HCT116 (cell line): Measurements from ENCODE around the gene PRSS27. TPM values are rescaled to one million over a fixed set of nuclear protein-coding genes. Genes with fewer than 3 reads are reported as not detected.

Experiments
- ATAC-seq: fragments of 200-7000 bp; cut with Tn5 transposase; 2 replicates; pipeline ENCODE4 v1.9.1; 2020; ENCODE audit warnings: mild to moderate bottlenecking, moderate library complexity
- BruUV-seq: library from RNA; stranded (reverse); fragments of 400-500 nt; replicated peaks from 2 replicates; lab custom pipeline; 2021; lab: Mats Ljungman, UMichigan
- CTCF ChIA-PET: fragments of 300-600 bp; sonication (Branson Sonifier 250); formaldehyde crosslinking; loops from one replicate; lab custom pipeline; 2021; ENCODE audit warnings: antibody characterized with exemption; lab: Charles Lee
- POLR2A ChIA-PET: fragments of 300-600, 350-600 bp; sonication (Branson Sonifier 250); formaldehyde crosslinking; loops from one replicate; lab custom pipeline; 2021; ENCODE audit warnings: antibody characterized with exemption; lab: Charles Lee
- RAD21 ChIA-PET, 2 experiments: fragments of 300-600 bp; sonication (Branson Sonifier 250); formaldehyde crosslinking; loops; one replicate each; lab custom pipeline; 2023; ENCODE audit warnings: low total read pairs in 2 of 2; ENCODE audit not compliant: uncharacterized antibody in 2 of 2, unreplicated experiment in 2 of 2, low non-redundant PET in 1 of 2; lab: Charles Lee
- DNase-seq: peaks from one replicate; pipeline ENCODE4 v3.0.0-alpha.2; 2010; ENCODE audit warnings: low read depth, low spot score
- H2AFZ ChIP-seq: fragments of 200-600 bp; shearing (Covaris generic), sonication (generic); 2 replicates; pipeline ENCODE4 v1.6.1; 2017; ENCODE audit warnings: low read depth, mixed run types, mixed read lengths, antibody characterized with exemption, low read length; ENCODE audit not compliant: poor library complexity, severe bottlenecking
- H3K27ac ChIP-seq: 2 replicates; pipeline ENCODE4 v1.5.1; 2012; ENCODE audit warnings: low read depth, low read length
- H3K27me3 ChIP-seq: fragments of 200-600 bp; sonication (generic); 2 replicates; pipeline ENCODE4 v1.6.1; 2016; ENCODE audit warnings: mixed run types, low read length, mixed read lengths; ENCODE audit not compliant: insufficient read depth
- H3K36me3 ChIP-seq, 2 experiments: fragments of 200-500 bp in 1 of 2; fragments of 200-600 bp in 1 of 2; sonication (Bioruptor generic) in 1 of 2; sonication (generic) in 1 of 2; 2 replicates each; pipeline versions ENCODE4 v1.5.1 to v1.6.1; 2014 to 2016; ENCODE audit warnings: low read length in 2 of 2, inconsistent platforms in 1 of 2, mixed read lengths in 1 of 2, mixed run types in 1 of 2; ENCODE audit not compliant: insufficient read depth in 2 of 2, control insufficient read depth in 1 of 2
- H3K4me1 ChIP-seq, 2 experiments: fragments of 200-600 bp in 1 of 2; sonication (generic) in 1 of 2; 2 replicates each; pipeline versions ENCODE4 v1.5.1 to v1.6.1; 2012 to 2017; ENCODE audit warnings: low read length in 2 of 2, inconsistent platforms in 1 of 2, mild to moderate bottlenecking in 1 of 2, mixed read lengths in 1 of 2, mixed run types in 1 of 2, moderate library complexity in 1 of 2; ENCODE audit not compliant: insufficient read depth in 2 of 2, control insufficient read depth in 1 of 2
- H3K4me2 ChIP-seq: fragments of 200-600 bp; sonication (generic); 2 replicates; pipeline ENCODE4 v1.6.1; 2017; ENCODE audit warnings: mixed run types, low read length, mixed read lengths
- H3K4me3 ChIP-seq, 2 experiments: fragments of 200-600 bp in 1 of 2; sonication (generic) in 1 of 2; replicated peaks in 1 of 2; 2 replicates each; pipeline ENCODE4 v1.5.1; 2011 to 2016; ENCODE audit warnings: low read length in 2 of 2, control low read depth in 1 of 2, low read depth in 1 of 2, mild to moderate bottlenecking in 1 of 2, mixed read lengths in 1 of 2, mixed run types in 1 of 2
- H3K79me2 ChIP-seq: fragments of 200-600 bp; sonication (generic); 2 replicates; pipeline ENCODE4 v1.6.1; 2017; ENCODE audit warnings: mild to moderate bottlenecking, mixed run types, low read length, moderate library complexity, mixed read lengths; ENCODE audit not compliant: insufficient read depth
- H3K9ac ChIP-seq: fragments of 200-600 bp; sonication (generic); 2 replicates; pipeline ENCODE4 v1.6.1; 2016; ENCODE audit warnings: low read length, mixed read lengths
- H3K9me2 ChIP-seq: fragments of 200-600 bp; sonication (generic), shearing (Covaris generic); 2 replicates; pipeline ENCODE4 v1.6.1; 2017; ENCODE audit warnings: mixed run types, mild to moderate bottlenecking, moderate library complexity; ENCODE audit not compliant: insufficient read depth
- H3K9me3 ChIP-seq, 2 experiments: fragments of 200-500 bp in 1 of 2; fragments of 200-600 bp in 1 of 2; sonication (Bioruptor generic) in 1 of 2; sonication (generic) in 1 of 2; 2 replicates each; pipeline ENCODE4 v1.6.1; 2014 to 2017; ENCODE audit warnings: low read length in 2 of 2, mixed read lengths in 2 of 2, inconsistent platforms in 1 of 2, low read depth in 1 of 2, mild to moderate bottlenecking in 1 of 2, mixed run types in 1 of 2, moderate library complexity in 1 of 2; ENCODE audit not compliant: control insufficient read depth in 1 of 2, insufficient read depth in 1 of 2
- H4K20me1 ChIP-seq: fragments of 200-600 bp; sonication (generic), shearing (Covaris generic); 2 replicates; pipeline ENCODE4 v1.6.1; 2017; ENCODE audit warnings: mixed run types, mild to moderate bottlenecking, moderate library complexity; ENCODE audit not compliant: insufficient read depth
- ATF3 ChIP-seq: IDR thresholded peaks from 2 replicates; pipeline ENCODE4 v1.6.1; 2012
- CEBPB ChIP-seq: IDR thresholded peaks from 2 replicates; pipeline ENCODE4 v1.6.1; 2012; ENCODE audit warnings: low read depth
- EGR1 ChIP-seq: IDR thresholded peaks from 2 replicates; pipeline ENCODE4 v1.6.1; 2012; ENCODE audit warnings: low read depth
- ELF1 ChIP-seq: IDR thresholded peaks from 2 replicates; pipeline ENCODE4 v1.6.1; 2012; ENCODE audit warnings: low read depth, borderline replicate concordance
- EZH2 ChIP-seq: fragments of 200-600 bp; sonication (generic); IDR thresholded peaks from 2 replicates; pipeline ENCODE4 v1.6.1; 2017; ENCODE audit warnings: antibody characterized with exemption, mixed run types
- EZH2phosphoT487 ChIP-seq: fragments of 200-600 bp; IDR thresholded peaks from 2 replicates; pipeline ENCODE4 v1.6.1; 2018; ENCODE audit warnings: antibody characterized with exemption, borderline replicate concordance
- FOSL1 ChIP-seq: IDR thresholded peaks from 2 replicates; pipeline ENCODE4 v1.6.1; 2012; ENCODE audit warnings: low read depth
- JUND ChIP-seq: IDR thresholded peaks from 2 replicates; pipeline ENCODE4 v1.6.1; 2012
- POLR2AphosphoS5 ChIP-seq: IDR thresholded peaks from 2 replicates; pipeline ENCODE4 v1.6.1; 2011; ENCODE audit warnings: mild to moderate bottlenecking, low read depth, low read length, moderate library complexity
- RAD21 ChIP-seq: IDR thresholded peaks from 2 replicates; pipeline ENCODE4 v1.6.1; 2012; ENCODE audit warnings: low read depth, mild to moderate bottlenecking
- REST ChIP-seq: IDR thresholded peaks from 2 replicates; pipeline ENCODE4 v1.6.1; 2012; ENCODE audit warnings: low read depth
- SP1 ChIP-seq: IDR thresholded peaks from 2 replicates; pipeline ENCODE4 v1.6.1; 2012; ENCODE audit warnings: low read depth
- SRF ChIP-seq: IDR thresholded peaks from 2 replicates; pipeline ENCODE4 v1.6.1; 2012; ENCODE audit warnings: low read depth
- YY1 ChIP-seq: IDR thresholded peaks from 2 replicates; pipeline ENCODE4 v1.6.1; 2011; ENCODE audit warnings: low read length, low read depth, moderate library complexity, mild to moderate bottlenecking; ENCODE audit not compliant: insufficient replicate concordance; ENCODE audit errors: extremely low read depth
- ZBTB33 ChIP-seq: IDR thresholded peaks from 2 replicates; pipeline ENCODE4 v1.6.1; 2011; ENCODE audit warnings: mild to moderate bottlenecking, low read length, moderate library complexity; ENCODE audit not compliant: insufficient replicate concordance; ENCODE audit errors: extremely low read depth
- intact Hi-C: fragments of 100-400 bp; cut with micrococcal nuclease; formaldehyde crosslinking; loops from 2 replicates; pipeline ENCODE4 v1.10.0; 2022
- total RNA-seq: library from RNA; stranded (reverse); gene quantifications from one replicate; pipeline ENCODE4 v1.2.1, GENCODE V29; 2021; ENCODE audit not compliant: unreplicated experiment

Gene PRSS27
- total RNA-seq, 1 experiment from 2014 or later: 3.3 TPM

- TF ChIP-seq YY1: no peak
Measured at GRCh38 chr16:2704166-2704982, 15.7 kb downstream of the PRSS27 start (continued).

- no TSS peak for BruUV-seq
- no peak overlapping the region for H3K4me2 ChIP-seq
- H3K36me3 ChIP-seq: peaks cover 3 to 9% of the 10 kb centered on the region in 2 experiments; a peak in 2 of 4 replicates
- no peak overlapping the region for H3K27ac ChIP-seq
- TF ChIP-seq POLR2AphosphoS5: no peak
- TF ChIP-seq ZBTB33: no peak
- TF ChIP-seq CEBPB: no peak
- TF ChIP-seq SP1: no peak
- TF ChIP-seq REST: no peak
- no peak for TF ChIP-seq YY1
- TF ChIP-seq RAD21: no peak
- no peak for TF ChIP-seq EZH2phosphoT487
- no peak for TF ChIP-seq SRF
- no peak for TF ChIP-seq EZH2
- TF ChIP-seq EGR1: no peak
- TF ChIP-seq FOSL1: no peak
- TF ChIP-seq JUND: no peak
- TF ChIP-seq ATF3: no peak
- TF ChIP-seq ELF1: no peak
- no peak for DNase-seq
- H3K9me2 ChIP-seq: no peaks in the 10 kb centered on the region
- intact Hi-C loops: no loop called here
- no peak overlapping the region for H3K9ac ChIP-seq
- no peaks in the 10 kb centered on the region for H3K9me3 ChIP-seq
- no peak overlapping the region for H2AFZ ChIP-seq
- no peaks in the 10 kb centered on the region; the same call in 1 of the 2 replicates for H3K79me2 ChIP-seq
- ChIA-PET CTCF (no interaction called here), POLR2A (no interaction called here), RAD21 (no interaction called here)
- no peak for ATAC-seq
- no peak overlapping the region for H3K4me3 ChIP-seq
- H4K20me1 ChIP-seq: no peaks in the 10 kb centered on the region
- H3K4me1 ChIP-seq: no peaks in the 10 kb centered on the region
- H3K27me3 ChIP-seq: no peaks in the 10 kb centered on the region
Measured at GRCh38 chr16:2702871-2703745, 16.9 kb downstream of the PRSS27 start.
